ENCODE measurements around the gene UBE2O.

The UBE2O gene

DNA sequence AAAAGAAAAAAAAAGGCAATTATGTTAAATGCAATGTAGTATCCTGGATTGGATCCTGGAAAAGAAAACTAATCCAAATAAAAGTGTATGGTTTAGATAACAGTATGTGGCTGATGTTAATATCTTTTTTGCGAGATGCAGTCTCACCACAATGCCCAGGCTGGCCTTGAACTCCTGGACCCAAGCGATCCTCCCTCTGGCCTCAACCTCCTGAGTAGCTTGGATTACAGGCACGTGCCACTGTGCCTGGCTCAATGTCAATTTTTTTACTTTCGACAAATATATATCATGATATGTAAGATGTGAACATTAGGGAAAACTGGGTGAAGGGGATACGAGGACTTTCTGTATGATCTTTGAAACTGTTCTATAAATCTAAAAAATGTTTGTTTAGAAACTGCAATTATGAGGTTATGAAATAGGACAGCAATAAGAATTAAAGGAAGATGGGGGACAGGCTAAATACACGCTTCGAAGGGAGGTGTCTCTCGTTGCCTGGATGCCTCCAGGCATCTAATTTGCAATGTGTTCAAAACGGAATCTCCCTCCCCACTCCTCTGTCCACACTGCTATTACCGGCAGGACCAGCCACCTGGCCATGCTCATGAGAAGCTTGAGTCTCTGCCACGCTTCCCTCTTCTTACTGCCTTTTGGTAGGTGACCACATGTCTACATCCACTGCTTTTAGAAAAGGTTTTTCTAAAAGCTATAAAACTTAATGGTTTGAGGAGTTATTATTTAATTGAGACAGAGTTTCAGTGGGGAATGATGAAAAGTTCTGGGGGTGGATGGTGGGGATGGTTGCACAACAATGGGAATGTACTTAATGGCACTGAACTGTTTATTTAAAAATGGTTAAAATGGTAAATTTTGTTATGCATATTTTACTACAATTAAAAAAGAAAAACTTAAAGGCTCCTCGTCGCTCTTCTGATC lies 15.2 kb downstream of the UBE2O start:
- DNase-seq: no peak

DNA sequence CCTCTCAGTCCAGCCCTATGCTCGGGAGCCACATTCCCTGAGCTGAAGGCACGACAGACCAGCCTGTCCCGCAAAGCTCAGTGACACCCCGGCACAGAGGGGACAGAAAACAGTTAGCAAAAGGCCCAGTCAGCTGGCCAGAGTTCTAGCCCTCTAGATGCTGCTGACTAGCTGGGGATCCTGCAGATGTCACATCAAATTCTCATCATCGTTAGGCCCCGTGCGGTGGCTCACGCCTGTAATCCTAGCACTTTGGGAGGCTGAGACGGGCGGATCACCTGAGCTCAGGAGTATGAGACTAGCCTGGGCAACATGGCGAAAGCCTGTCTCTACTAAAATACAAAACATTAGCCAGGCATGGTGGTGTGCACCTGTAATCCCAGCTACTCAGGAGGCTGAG lies 17.2 kb downstream of the UBE2O start:
- no peak for DNase-seq

DNA sequence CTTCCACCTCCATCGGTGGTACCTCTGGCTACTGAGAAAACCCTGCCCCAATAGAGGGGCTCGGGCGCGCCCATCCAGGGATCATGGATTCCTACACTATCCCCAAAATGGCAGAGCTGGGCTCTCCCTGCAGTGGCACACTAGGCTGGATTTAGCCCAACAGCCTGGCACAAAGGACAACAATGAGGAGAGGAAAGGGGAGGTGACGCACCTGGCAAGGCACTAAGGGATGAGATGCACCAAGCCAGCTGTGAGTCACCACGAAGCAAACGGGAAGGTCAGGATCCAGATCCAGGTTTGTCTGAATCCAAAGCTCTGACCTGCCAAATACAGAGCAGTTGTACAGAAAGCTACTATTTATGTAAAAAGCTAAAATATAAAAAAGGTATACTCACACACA lies 18.1 kb downstream of the UBE2O start:
- DNase-seq: no peak

DNA sequence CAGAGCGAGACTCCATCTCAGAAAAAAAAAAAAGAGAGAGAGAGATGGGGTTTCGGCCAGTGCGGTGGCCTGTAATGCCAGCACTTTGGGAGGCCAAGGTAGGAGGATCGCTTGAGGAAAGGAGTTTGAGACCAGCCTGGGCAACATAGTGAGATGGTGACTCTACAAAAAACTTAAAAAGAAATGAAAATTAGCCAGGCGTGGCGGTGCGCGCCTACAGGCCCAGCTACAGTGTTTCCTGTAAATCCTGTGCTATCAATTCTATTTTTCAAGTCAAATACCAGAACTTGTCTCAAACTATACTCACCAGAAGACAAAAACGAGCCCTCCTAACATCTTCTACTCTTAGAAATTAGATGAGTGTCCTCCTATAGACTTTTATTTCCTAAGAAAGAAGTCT lies 19.3 kb downstream of the UBE2O start:
- DNase-seq: no peak

DNA sequence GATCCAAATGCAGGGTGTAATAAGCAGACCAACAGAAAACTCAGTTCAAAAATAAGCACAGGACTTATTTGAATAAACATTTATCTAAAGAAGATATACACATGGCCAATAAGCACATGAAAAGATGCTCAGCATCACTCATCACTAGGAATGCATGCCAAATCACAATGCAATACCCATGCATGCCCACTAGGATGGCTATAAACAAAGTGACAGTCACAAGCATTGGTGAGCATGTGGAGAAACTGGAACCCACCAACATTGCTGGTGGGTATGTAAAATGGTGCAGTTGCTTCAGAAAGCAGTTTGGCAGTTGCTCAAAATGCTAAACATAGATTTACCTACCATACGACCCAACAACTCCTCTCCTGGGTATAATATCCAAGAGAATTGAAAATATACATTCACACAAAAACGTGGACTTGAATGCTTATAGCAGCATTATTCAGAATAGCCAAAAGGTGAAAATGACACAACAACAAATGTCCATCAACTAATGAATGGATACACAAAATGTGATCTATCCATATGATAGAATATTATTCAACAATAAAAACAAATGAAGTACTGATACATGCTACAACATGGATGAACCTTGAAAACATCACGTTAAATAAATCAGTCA lies 20.1 kb downstream of the UBE2O start:
- no peak for DNase-seq

DNA sequence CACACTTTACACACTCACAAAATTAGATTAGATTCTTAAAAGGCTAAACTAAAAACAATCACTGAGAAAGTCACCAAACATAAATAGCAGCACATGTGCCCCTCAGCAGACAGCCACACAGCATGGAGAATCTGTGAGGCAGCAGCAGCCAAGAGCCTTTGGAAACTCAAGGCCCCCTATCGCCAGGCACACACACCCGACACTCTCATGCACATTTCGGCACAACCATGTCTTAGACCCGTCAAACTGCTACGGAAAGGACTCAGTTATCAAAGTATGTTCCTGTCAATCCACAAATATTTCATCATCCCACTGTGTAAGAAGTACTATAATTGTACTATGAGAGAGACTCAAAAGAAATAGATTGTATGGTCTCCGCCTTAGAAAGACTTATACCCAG lies 20.9 kb downstream of the UBE2O start:
- DNase-seq: no peak

DNA sequence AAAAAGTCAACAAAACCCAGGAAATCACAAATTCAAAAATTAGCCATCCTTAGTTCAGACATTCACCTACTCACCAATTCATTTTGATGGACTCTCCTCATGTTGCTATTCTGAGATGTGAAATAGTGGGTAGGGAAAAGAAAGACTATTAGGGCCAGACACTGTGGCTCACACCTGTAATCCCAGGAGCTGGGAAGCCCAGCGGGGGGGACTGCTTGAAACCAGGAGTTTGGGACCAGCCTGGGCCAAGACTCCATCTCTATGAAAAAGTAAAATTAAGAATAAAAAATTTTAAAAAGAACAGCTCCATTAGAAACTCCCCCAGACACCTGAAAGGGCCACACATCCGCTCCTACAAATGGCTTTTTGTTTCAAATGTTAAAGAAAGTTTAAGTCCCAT lies 21.4 kb downstream of the UBE2O start:
- no peak for DNase-seq

DNA sequence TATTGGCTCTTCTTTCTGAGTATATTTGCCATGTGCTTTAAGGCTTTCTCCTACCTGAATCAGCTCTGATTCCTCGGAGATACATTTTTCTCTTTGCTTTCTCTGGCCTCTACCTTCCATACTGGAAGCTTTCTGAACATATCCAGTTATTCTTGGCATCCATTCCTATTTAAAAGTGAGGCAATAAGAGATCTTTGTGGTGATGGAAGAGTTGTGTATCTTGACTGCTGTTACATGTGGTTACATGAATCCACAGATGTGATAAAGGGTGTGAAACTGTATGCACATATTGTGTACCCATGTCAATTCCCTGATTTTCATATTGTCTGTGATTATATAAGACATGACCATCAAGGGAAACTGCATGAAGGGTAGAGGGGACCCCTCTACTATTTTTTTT lies 24.4 kb downstream of the UBE2O start:
- no peak for DNase-seq

DNA sequence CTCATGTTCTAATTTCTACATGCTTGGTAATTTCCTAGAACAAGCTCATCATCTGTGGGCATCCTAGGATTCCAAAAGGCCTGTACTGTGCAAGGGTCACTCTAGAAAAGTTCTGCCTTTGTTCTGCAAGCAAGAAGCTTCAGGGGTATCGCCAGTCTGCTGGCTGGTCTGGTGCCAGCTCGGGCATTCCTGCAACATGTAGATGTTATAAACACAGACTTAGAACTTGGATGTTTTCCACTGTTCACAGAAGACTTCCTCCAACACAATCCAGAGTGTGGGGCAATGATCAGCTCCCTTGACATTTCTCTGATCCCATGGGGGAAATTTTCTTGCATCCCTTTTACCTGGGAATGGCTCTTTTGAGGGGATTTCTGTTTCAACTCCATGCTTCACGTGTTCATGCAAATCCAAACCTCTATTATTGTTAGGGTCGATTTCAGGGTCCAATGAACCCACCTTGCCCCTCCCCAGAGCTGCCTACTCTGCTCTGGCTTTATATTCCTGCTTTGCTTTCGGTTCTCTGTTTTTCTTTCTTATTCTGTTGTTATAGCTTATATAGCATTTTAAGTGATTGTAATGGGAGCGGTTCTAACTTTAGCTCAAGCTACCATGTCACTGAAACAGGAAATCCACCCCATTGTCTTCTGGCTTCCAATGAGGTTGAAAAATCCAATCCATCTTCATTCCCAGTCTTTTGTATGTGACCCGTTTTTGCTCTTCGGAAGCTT lies 25.3 kb downstream of the UBE2O start:
- no peak for DNase-seq

DNA sequence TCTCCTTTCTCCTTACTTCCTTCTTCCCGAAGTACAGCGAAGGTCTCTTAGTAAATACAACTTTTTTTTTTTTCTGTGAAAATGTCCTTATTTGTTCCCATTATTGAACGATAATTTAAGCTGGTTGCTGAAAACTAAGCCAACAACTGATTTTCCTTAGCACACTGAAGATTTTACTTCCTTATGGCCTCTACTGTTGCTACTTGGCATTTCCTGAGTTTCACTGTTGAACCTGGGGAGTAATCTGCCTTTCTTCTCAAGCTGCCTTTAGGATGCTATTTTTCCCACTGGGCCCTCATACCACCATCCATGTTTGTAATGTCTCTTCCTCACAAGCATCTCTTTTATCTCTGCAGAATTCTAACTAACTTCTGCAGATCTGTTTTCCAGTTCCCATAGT lies 26.1 kb downstream of the UBE2O start:
- no peak for DNase-seq

DNA sequence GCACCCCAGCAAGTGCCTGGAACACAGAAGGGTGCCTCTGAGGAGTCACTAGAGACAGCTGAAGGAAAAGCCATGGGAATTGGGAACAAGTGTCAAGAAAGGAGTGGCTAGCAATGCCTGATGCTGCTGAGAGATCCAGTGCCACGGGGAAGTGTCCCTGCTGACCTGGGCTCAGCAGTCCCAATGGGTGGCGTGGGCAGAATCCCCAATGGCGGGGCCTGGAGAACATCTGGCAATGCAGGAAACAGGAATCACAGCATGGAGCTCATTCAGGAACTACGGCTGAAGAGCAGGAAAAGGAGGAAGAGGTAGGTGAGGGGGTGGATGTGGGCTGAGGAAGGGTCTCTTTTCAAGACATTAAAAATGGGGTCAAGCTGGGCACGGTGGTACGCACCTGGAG lies 30.1 kb downstream of the UBE2O start:
- DNase-seq: peak; percentile 50

DNA sequence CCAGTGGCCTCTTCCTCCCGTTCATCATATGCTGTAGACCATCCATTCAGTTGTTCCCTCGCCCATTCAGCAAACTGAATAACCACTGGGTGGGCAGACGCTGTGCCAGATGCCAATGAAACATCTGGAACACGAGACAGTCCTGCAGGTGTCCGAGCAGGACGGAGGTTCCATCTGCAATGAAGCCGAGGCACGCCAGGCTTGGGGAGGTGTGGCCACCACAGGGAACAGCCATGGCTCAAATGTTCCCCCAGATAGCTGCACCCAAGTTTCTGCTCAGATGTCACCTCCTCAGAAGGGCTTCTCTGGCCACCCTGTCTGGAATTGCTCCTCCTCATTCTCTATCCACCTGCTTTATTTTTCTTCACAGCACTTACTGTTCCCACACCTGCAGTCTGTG lies 30.5 kb downstream of the UBE2O start:
- DNase-seq: peak; percentile 43

DNA sequence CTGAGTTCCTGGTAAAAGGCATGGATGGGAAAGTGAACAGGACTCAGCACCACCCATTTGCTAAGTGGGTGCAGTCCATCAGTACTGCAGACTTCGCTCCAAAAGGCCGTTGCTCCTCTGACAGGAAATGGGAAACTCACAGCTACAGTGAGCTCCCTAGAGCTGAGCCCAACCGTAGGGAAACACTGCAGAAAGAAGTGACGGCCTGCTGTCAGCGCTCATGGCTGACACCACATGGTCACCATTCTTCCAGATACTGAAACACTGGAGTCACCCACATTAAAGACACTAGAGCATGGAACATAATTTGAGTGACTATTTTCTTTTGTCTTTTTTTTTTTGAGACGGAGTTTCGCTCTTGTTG lies 31.9 kb downstream of the UBE2O start:
- no peak for DNase-seq

DNA sequence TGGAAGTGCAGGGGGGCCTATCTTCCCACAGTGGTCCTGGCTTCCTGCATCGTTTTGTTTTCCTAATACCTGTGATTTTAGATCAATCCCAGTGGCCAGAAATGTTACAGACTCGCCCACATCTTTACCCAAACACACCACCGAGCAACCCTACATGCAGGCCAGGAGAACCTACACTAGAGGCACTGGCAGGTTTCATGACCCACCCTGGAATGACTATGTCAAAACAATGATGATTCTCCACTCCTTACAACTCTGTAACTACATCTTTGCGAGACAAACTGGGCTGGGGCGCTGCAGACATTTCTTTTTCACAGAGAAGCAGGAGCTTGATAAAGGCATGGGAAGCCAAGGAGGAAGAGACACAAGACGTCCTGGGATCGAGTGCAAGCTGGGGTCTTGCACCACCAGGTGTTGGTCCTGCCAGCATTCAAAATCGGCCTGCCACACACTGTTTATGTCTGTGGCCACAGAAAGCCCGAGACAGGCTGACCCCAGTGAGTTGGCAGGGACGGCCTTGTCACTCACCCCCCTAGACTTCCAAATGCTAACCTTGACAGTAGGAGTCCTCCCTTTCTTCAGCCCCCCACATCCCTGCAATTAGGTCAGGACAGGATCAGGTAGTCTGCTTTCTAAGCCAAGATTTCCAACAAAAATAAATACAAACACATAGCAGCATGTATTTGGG lies 32.5 kb downstream of the UBE2O start:
- no peak for DNase-seq

DNA sequence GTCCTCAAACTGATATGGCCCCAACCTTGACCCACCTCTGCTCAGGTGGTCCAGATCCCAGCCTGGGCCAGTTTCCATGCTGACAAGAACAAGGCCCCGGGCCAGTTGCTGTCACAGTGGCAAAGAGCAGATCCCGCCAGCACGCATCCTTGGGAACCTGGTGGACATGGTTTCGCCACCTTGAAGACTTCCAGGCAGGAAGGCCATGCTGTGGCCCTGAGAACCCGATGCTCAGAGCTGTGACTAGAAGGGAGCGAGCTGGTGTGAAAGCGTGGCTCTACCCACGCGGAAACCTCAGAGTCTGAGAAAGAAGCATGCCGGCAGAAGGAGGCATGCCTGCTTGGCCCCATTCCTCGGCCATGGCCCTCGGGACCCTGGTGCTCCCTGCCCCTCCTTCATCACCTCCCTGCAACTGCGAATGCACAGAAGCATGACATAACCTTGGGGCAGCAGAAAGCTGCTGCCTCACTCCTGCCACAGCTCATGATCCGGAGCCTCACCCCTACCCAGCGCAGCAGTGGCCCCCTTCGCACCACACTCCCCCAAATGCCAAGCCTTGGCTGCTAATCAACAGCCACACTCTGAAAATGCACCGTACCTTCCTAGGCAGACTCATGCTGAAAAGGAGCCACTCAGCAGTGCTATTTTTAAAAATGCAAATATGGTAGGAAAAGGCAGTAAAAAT lies 33.2 kb downstream of the UBE2O start:
- no peak for DNase-seq

DNA sequence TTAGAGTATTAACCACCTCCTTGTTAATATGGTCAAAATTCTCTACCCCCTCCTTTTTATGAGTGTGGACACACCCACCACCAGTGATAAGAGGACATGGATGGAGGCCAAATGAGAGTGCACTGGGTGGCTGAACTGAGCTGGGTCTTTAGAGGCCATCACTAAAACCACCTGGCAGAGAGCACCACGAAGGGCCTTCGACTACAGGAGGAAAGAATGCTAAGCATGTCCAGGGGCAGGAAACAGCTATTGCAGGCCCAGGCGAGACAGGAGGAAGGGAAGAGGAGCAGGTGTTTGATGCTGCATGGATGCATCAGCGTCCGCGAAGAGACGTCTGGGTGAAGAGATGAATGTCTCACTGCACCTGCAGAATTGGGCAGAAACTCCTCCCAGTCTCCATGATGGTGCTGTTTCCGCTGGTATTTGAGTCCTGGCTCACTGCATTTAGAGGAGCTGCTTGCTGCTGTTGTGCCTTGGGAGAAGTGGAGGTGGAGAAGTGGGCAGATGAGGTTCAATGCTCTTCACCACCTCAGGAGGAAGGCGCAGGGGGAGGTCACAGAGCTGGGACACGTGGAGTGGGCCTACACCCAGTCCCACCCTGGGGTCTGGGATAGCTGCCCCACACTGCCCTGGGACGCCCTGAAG lies 35.3 kb downstream of the UBE2O start:
- DNase-seq: peak; percentile 74

DNA sequence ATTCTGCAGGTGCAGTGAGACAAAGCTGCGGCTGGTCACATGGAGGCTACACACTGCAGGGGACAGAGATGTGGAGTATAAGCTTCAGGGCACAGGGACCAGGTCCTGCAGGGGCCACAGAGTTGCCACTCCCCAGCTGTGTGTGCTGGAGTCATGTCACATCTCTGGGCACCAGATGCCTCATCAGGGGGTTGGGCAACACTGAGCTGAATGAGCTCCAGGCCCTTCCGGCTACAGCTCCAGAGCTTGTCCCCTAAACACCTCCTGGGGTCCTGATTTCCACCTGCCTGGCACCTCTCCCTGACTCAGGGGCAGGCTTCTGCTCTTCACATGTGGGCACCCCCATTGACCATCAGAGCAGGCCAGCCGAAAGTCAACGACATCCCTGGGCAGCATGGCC lies 36.1 kb downstream of the UBE2O start:
- DNase-seq: no peak

DNA sequence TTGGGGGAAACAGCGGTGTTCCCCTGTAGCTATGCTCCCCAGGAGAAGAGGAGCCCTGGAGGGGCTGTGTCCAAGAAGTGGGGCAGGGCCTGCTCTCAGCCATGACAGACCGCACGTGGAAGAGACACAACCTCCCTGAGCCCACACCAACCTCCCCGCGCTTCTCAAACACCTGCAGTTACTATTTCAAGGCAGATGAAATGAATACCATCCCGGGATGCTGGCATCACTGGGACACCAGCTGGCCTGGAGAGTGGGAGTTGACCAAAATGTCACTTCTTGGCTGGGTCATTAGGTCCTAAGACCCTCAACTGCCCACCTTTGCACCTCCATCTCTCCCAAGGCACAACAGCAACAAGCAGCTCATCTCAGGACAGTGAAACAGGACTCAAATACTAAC lies 36.5 kb downstream of the UBE2O start:
- no peak for DNase-seq

DNA sequence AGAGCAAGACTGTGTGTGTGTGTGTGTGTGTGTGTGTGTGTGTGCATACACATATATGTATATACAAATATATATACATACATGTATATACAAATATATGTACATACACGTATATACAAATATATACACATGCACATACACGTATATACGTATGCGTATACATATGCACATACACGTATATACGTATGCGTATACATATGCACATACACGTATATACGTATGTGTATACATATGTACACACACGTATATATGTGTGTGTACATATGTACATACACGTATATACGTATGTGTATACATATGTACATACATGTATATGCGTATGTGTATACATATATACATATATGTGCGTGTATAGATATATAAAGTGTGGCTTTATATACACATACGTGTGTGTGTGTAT lies 37.2 kb downstream of the UBE2O start:
- no peak for DNase-seq

DNA sequence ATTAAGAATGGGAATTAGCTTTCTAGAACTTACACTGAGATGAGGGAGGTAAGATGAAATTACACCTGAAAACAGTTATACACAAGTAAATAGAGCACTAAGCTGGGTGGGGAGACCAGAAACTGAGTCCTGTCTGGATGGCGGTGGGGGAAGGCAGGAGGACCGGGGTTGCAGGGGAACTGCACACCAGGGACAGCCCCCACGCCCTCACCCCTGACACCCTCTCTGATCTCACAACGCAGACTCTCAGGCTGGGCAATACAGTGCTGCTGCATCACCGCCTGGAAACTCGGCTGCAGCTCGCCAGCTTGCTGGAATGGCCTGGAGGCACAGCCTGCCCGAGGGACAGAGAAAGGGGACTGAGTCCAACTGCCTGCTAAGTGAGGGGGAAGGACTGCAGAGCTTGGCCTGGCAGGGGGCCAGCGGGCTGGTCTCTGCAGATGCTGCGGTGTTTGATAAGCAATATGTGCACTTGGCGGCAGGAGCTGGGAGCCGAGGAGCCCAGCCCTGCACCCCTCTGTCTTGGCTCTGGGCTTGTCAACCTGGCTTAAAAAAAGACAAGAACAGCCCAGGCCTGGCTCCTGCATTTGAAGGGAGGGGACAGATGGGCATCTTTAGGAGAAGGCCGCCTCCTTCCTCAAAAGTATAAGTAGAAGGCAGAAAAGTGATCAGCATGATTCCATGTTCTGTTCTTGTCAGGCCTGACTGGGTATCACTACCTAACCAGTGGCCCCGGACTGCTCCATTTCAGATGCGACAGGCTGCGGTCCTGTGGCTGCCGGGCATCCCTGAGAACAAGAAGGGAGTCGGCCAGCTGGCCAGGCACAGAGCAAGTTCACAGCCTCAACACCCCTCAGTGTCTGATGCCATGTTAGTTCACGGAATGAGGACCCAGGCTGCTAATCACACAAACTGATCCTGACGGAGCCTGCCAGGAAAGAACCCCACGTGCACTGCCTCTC lies 38.3 kb downstream of the UBE2O start:
- no peak for DNase-seq

DNA sequence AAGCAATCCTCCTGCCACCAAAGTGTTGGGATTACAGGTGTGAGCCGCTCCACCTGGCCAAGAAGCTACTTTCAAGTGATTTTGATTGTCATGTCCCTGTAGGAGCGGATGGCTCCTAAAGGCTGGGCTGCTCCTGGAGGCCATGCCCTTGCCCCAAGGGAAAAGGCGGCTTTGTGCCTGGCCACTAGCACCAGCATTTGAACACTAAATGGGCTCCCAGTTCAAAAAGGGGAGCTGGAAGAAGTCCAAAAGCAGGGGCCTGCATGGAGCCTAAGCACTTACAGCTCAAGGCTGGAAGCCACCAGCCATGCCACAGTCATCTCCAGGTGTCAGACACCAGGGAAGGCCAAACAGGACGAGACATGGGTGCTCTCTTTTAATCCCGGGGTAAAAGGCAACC lies 41.7 kb downstream of the UBE2O start:
- DNase-seq: no peak

Data from islet precursor cell (in vitro differentiated cells).